B cell (primary cell): Measurements from ENCODE around the gene COX6A2. TPM values are rescaled to one million over a fixed set of nuclear protein-coding genes. Genes with fewer than 3 reads are reported as not detected.

ENCODE experiments used
- ATAC-seq: fragments of 200-7000 bp; cut with Tn5 transposase; one replicate; pipeline ENCODE4 v1.10.0; 2021; ENCODE audit warnings: low read depth, mild to moderate bottlenecking, moderate number of reproducible peaks, moderate library complexity
- CTCF ChIA-PET: fragments of 350-600 bp; sonication (Branson Sonifier 250); formaldehyde crosslinking; loops from one replicate; lab custom pipeline; 2021; ENCODE audit warnings: antibody characterized with exemption, inconsistent platforms; lab: Charles Lee
- POLR2A ChIA-PET: fragments of 350-600 bp; sonication (Branson Sonifier 250); formaldehyde crosslinking; loops from one replicate; lab custom pipeline; 2021; ENCODE audit warnings: antibody characterized with exemption; lab: Charles Lee
- DNase-seq: peaks from one replicate; pipeline ENCODE4 v3.0.0; 2013
- H2AFZ ChIP-seq: 2 replicates; pipeline ENCODE4 v1.6.1; 2012; ENCODE audit warnings: mild to moderate bottlenecking, low read depth, low read length; ENCODE audit not compliant: insufficient read depth, poor library complexity, severe bottlenecking
- H3K27ac ChIP-seq, 2 donors: 1 replicate in 1 of 2; 2 replicates in 1 of 2; pipeline ENCODE4 v1.5.1; 2012 to 2013; ENCODE audit warnings: low read length in 2 of 2, mild to moderate bottlenecking in 2 of 2, moderate library complexity in 1 of 2
- H3K27me3 ChIP-seq, 4 experiments: fragments of 200-600 bp in 1 of 4; sonication (generic) in 1 of 4; replicated peaks in 1 of 4; 1 replicate in 2 of 4; 2 replicates in 2 of 4; pipeline versions ENCODE4 v1.6.1 to v1.7.0; 2013 to 2016; ENCODE audit warnings: low read length in 3 of 4, mild to moderate bottlenecking in 2 of 4, mixed read lengths in 1 of 4, moderate library complexity in 1 of 4; ENCODE audit not compliant: insufficient read depth in 4 of 4, control insufficient read depth in 3 of 4; ENCODE audit errors: control extremely low read depth in 1 of 4
- H3K36me3 ChIP-seq, 2 experiments: replicated peaks in 1 of 2; 1 replicate in 1 of 2; 2 replicates in 1 of 2; pipeline versions ENCODE4 v1.6.1 to v1.7.1; 2013; ENCODE audit warnings: low read length in 1 of 2; ENCODE audit not compliant: insufficient read depth in 2 of 2, control insufficient read depth in 1 of 2; ENCODE audit errors: control extremely low read depth in 1 of 2, extremely low read depth in 1 of 2
- H3K4me1 ChIP-seq, 2 donors: fragments of 200-600 bp in 1 of 2; sonication (generic) in 1 of 2; 1 replicate in 1 of 2; 2 replicates in 1 of 2; pipeline versions ENCODE4 v1.5.1 to v1.6.1; 2013 to 2017; ENCODE audit warnings: low read length in 2 of 2; ENCODE audit not compliant: control insufficient read depth in 2 of 2, insufficient read depth in 2 of 2
- H3K4me2 ChIP-seq: replicated peaks from 2 replicates; pipeline ENCODE3; 2012; ENCODE audit warnings: mild to moderate bottlenecking, low read depth, low read length; ENCODE audit not compliant: poor library complexity, severe bottlenecking
- H3K4me3 ChIP-seq, 5 experiments: fragments of 200-600 bp in 1 of 5; sonication (generic) in 1 of 5; 1 replicate in 3 of 5; 2 replicates in 2 of 5; pipeline versions ENCODE4 v1.5.1 to v1.7.0; 2011 to 2016; ENCODE audit warnings: low read length in 4 of 5, mild to moderate bottlenecking in 4 of 5, low read depth in 2 of 5, control low read depth in 1 of 5, moderate library complexity in 1 of 5; ENCODE audit not compliant: insufficient read depth in 1 of 5; ENCODE audit errors: control extremely low read depth in 1 of 5, extremely low read depth in 1 of 5
- H3K79me2 ChIP-seq: fragments of 200-600 bp; sonication (generic); one replicate; pipeline ENCODE4 v1.6.0; 2016; ENCODE audit warnings: low read length; ENCODE audit not compliant: control insufficient read depth, insufficient read depth
- H3K9ac ChIP-seq: fragments of 200-600 bp; sonication (generic); 2 replicates; pipeline ENCODE4 v1.6.1; 2017; ENCODE audit warnings: mild to moderate bottlenecking, low read length, moderate library complexity
- H3K9me3 ChIP-seq, 3 donors: one replicate each; pipeline versions ENCODE4 v1.6.1 to v1.7.1; 2013; ENCODE audit warnings: low read length in 2 of 3; ENCODE audit not compliant: control insufficient read depth in 2 of 3, insufficient read depth in 1 of 3; ENCODE audit errors: control extremely low read depth in 1 of 3
- H4K20me1 ChIP-seq: 2 replicates; pipeline ENCODE4 v1.6.0; 2012; ENCODE audit warnings: mild to moderate bottlenecking, low read length; ENCODE audit not compliant: insufficient read depth, control insufficient read depth, poor library complexity, severe bottlenecking
- H3K27ac Mint-ChIP-seq: one replicate; pipeline ENCODE4 v1.8.0; 2021; ENCODE audit warnings: mixed read lengths
- H3K27me3 Mint-ChIP-seq: one replicate; pipeline ENCODE4 v1.8.0; 2021; ENCODE audit warnings: mixed read lengths
- H3K4me1 Mint-ChIP-seq: one replicate; pipeline ENCODE4 v1.8.0; 2021; ENCODE audit warnings: mixed read lengths
- H3K4me3 Mint-ChIP-seq: one replicate; pipeline ENCODE4 v1.8.0; 2021; ENCODE audit warnings: mixed read lengths
- H3K9me3 Mint-ChIP-seq: one replicate; pipeline ENCODE4 v1.8.0; 2022; ENCODE audit warnings: mixed read lengths; ENCODE audit not compliant: insufficient read depth
- EZH2 ChIP-seq: IDR thresholded peaks from 2 replicates; pipeline ENCODE4 v1.6.1; 2012; ENCODE audit warnings: borderline replicate concordance, low read depth, mild to moderate bottlenecking, moderate library complexity, low read length; ENCODE audit not compliant: insufficient read depth, poor library complexity, severe bottlenecking
- WGBS: methylation state at CpG from one replicate; pipeline ENCODE4 v1.1.5; 2013; ENCODE audit warnings: missing lambda C conversion rate; ENCODE audit not compliant: insufficient coverage; 5-methylcytosine and 5-hydroxymethylcytosine counted together
- intact Hi-C: fragments of 100-400 bp; cut with micrococcal nuclease; formaldehyde crosslinking; loops from one replicate; pipeline ENCODE4 v1.10.0; 2022
- polyA plus RNA-seq: library from polyadenylated mRNA; depleted of rRNA; stranded (reverse); fragments of >200 nt; gene quantifications from 2 replicates; pipeline ENCODE4 v1.2.3, GENCODE V29; 2012
- total RNA-seq, 2 donors: library from RNA; stranded (reverse); fragments of 120-200 nt in 1 of 2; gene quantifications; 1 replicate in 1 of 2; 2 replicates in 1 of 2; pipeline versions ENCODE4 v1.2.3 to v1.2.4, GENCODE V29; 2013 to 2022
- TF ChIP-seq, protein P1 (sequence below): fragments of 200-600 bp; IDR thresholded peaks from one replicate; pipeline ENCODE4 v1.8.0; 2022; ENCODE audit warnings: antibody characterized with exemption, mild to moderate bottlenecking

The COX6A2 gene
- total and polyA plus RNA-seq, 2 donors (not counting 1 experiment from before 2014, with no cell fraction given): not detected

GRCh38 chr16:31459687-31460581, 31.8 kb upstream of the COX6A2 start:
- ChIA-PET CTCF (interaction anchor here (0.6 to 7.2 kb wide), 23 partner anchors 8 to 476 kb away, joined by 3 to 43 read pairs (median 4); partner anchors contain the start of genes FUS, HSD3B7, RUSF1 and TGFB1I1), POLR2A (interaction anchor here (0.5 to 2.7 kb wide), 11 partner anchors 11 to 801 kb away, joined by 3 to 12 read pairs (median 5); partner anchors contain the start of genes FUS, RUSF1, TGFB1I1 and ZNF267)
- Mint-ChIP-seq H3K27me3 (no peaks in the 10 kb centered on the region), H3K9me3 (no peaks in the 10 kb centered on the region), H3K4me1 (peaks cover 49% of the 10 kb centered on the region), H3K4me3 (peak overlapping the region; percentile 94), H3K27ac (peak overlapping the region; percentile 100)
- WGBS: 4% methylated on average over 58 of the region's 61 CpGs
- peak overlapping the region; percentile 95 for H3K4me2 ChIP-seq
- peak overlapping the region; percentile 67 to 94 (median 87) for H3K4me3 ChIP-seq
- H3K9ac ChIP-seq: peak overlapping the region; percentile 95
- H4K20me1 ChIP-seq: peaks cover 26% of the 10 kb centered on the region
- no peaks in the 10 kb centered on the region for H3K27me3 ChIP-seq
- peak overlapping the region; percentile 94 to 99 for H3K27ac ChIP-seq
- DNase-seq (peak; percentile 99), ATAC-seq (peak; percentile 79)
- H2AFZ ChIP-seq: peak overlapping the region; percentile 81
- H3K36me3 ChIP-seq: peaks cover 0 to 15% of the 10 kb centered on the region in 2 experiments
- TF ChIP-seq EZH2: no peak
- TF ChIP-seq, protein P1, sequence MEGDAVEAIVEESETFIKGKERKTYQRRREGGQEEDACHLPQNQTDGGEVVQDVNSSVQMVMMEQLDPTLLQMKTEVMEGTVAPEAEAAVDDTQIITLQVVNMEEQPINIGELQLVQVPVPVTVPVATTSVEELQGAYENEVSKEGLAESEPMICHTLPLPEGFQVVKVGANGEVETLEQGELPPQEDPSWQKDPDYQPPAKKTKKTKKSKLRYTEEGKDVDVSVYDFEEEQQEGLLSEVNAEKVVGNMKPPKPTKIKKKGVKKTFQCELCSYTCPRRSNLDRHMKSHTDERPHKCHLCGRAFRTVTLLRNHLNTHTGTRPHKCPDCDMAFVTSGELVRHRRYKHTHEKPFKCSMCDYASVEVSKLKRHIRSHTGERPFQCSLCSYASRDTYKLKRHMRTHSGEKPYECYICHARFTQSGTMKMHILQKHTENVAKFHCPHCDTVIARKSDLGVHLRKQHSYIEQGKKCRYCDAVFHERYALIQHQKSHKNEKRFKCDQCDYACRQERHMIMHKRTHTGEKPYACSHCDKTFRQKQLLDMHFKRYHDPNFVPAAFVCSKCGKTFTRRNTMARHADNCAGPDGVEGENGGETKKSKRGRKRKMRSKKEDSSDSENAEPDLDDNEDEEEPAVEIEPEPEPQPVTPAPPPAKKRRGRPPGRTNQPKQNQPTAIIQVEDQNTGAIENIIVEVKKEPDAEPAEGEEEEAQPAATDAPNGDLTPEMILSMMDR: no peak
- peaks cover 29 to 42% of the 10 kb centered on the region in 2 donors for H3K4me1 ChIP-seq
- intact Hi-C loops: loop anchor here (1.0 to 5.0 kb wide), 13 partner anchors 16 to 903 kb away; partner anchors contain the start of genes PYCARD, RUSF1, SETD1A and STX4
- H3K79me2 ChIP-seq: peaks cover 20% of the 10 kb centered on the region
- no peaks in the 10 kb centered on the region for H3K9me3 ChIP-seq
